H9 (cell line): ENCODE results near the gene BCAT1. TPM values are rescaled to one million over a fixed set of nuclear protein-coding genes. Genes with fewer than 3 reads are reported as not detected.

Experiments used
- DNase-seq: peaks from one replicate; pipeline ENCODE4 v3.0.0-alpha.2; 2017
- H2AFZ ChIP-seq: one replicate; pipeline ENCODE4 v1.6.1; 2013; ENCODE audit warnings: mild to moderate bottlenecking, low read length, control low read depth, moderate library complexity
- H2AK5ac ChIP-seq: 2 replicates; pipeline ENCODE4 v1.6.1; 2013; ENCODE audit warnings: low read length, control low read depth, mixed read lengths; ENCODE audit not compliant: insufficient read length
- H2BK120ac ChIP-seq: one replicate; pipeline ENCODE4 v1.6.1; 2013; ENCODE audit warnings: low read depth, mild to moderate bottlenecking, low read length, control low read depth, inconsistent platforms; ENCODE audit not compliant: poor library complexity, severe bottlenecking
- H2BK12ac ChIP-seq: 2 replicates; pipeline ENCODE4 v1.6.1; 2013; ENCODE audit warnings: low read length, control low read depth, mixed read lengths, low read depth; ENCODE audit not compliant: insufficient read length
- H2BK15ac ChIP-seq: 2 replicates; pipeline ENCODE4 v1.6.1; 2013; ENCODE audit warnings: low read depth, low read length, control low read depth
- H2BK20ac ChIP-seq: one replicate; pipeline ENCODE4 v1.6.1; 2013; ENCODE audit warnings: low read depth, mild to moderate bottlenecking, low read length, control low read depth, inconsistent platforms; ENCODE audit not compliant: poor library complexity, severe bottlenecking
- H2BK5ac ChIP-seq: 2 replicates; pipeline ENCODE4 v1.6.1; 2013; ENCODE audit warnings: low read length, control low read depth, mixed read lengths; ENCODE audit not compliant: insufficient read length
- H3K14ac ChIP-seq: 2 replicates; pipeline ENCODE4 v1.6.1; 2013; ENCODE audit warnings: low read length, control low read depth; ENCODE audit not compliant: insufficient read depth
- H3K18ac ChIP-seq: 2 replicates; pipeline ENCODE4 v1.6.1; 2013; ENCODE audit warnings: low read depth, mild to moderate bottlenecking, mixed read lengths, low read length, control low read depth; ENCODE audit not compliant: insufficient read length
- H3K23ac ChIP-seq: 2 replicates; pipeline ENCODE4 v1.6.1; 2013; ENCODE audit warnings: low read length, control low read depth, mixed read lengths, low read depth; ENCODE audit not compliant: insufficient read length
- H3K23me2 ChIP-seq: 2 replicates; pipeline ENCODE4 v1.6.1; 2013; ENCODE audit warnings: low read depth, mild to moderate bottlenecking, mixed read lengths, low read length, control low read depth; ENCODE audit not compliant: insufficient read length, poor library complexity, severe bottlenecking
- H3K27ac ChIP-seq: 2 replicates; pipeline ENCODE4 v1.5.1; 2013; ENCODE audit warnings: low read length, control low read depth, mixed read lengths, low read depth; ENCODE audit not compliant: insufficient read length
- H3K27me3 ChIP-seq: 2 replicates; pipeline ENCODE4 v1.6.1; 2013; ENCODE audit warnings: low read length, control low read depth, inconsistent platforms; ENCODE audit not compliant: insufficient read depth
- H3K4ac ChIP-seq: 2 replicates; pipeline ENCODE4 v1.6.1; 2013; ENCODE audit warnings: low read depth, mild to moderate bottlenecking, control low read depth, inconsistent platforms, low read length, moderate library complexity
- H3K4me1 ChIP-seq: 2 replicates; pipeline ENCODE4 v1.6.1; 2013; ENCODE audit warnings: low read length, control low read depth, inconsistent platforms; ENCODE audit not compliant: insufficient read depth
- H3K4me2 ChIP-seq: 2 replicates; pipeline ENCODE4 v1.6.1; 2013; ENCODE audit warnings: low read length, control low read depth, mixed read lengths; ENCODE audit not compliant: insufficient read length, insufficient read depth
- H3K56ac ChIP-seq: 2 replicates; pipeline ENCODE4 v1.6.1; 2013; ENCODE audit warnings: low read depth, mild to moderate bottlenecking, mixed read lengths, low read length, control low read depth; ENCODE audit not compliant: insufficient read length
- H3K79me1 ChIP-seq: 2 replicates; pipeline ENCODE4 v1.6.1; 2013; ENCODE audit warnings: low read depth, mild to moderate bottlenecking, moderate library complexity, low read length, control low read depth, inconsistent platforms; ENCODE audit not compliant: insufficient read depth, poor library complexity, severe bottlenecking
- H3K79me2 ChIP-seq: 2 replicates; pipeline ENCODE4 v1.6.1; 2013; ENCODE audit warnings: low read length, control low read depth, inconsistent platforms; ENCODE audit not compliant: insufficient read depth
- H3K9ac ChIP-seq: 2 replicates; pipeline ENCODE4 v1.6.1; 2013; ENCODE audit warnings: low read length, control low read depth, mixed read lengths; ENCODE audit not compliant: insufficient read length; ENCODE audit errors: extremely low read depth
- H3K9me3 ChIP-seq: one replicate; pipeline ENCODE4 v1.6.1; 2013; ENCODE audit warnings: low read depth, low read length, inconsistent platforms; ENCODE audit not compliant: control insufficient read depth
- H3T11ph ChIP-seq: one replicate; pipeline ENCODE4 v1.6.1; 2013; ENCODE audit warnings: mild to moderate bottlenecking, low read length, control low read depth, inconsistent platforms
- H4K20me1 ChIP-seq: one replicate; pipeline ENCODE4 v1.6.1; 2013; ENCODE audit not compliant: control insufficient read depth, insufficient read length, insufficient read depth
- H4K5ac ChIP-seq: 2 replicates; pipeline ENCODE4 v1.6.1; 2013; ENCODE audit warnings: low read depth, mild to moderate bottlenecking, mixed read lengths, low read length, control low read depth; ENCODE audit not compliant: insufficient read length
- H4K8ac ChIP-seq: replicated peaks from 2 replicates; pipeline ENCODE4 v1.6.1; 2013; ENCODE audit warnings: low read length, control low read depth, mixed read lengths, low read depth; ENCODE audit not compliant: insufficient read length
- H4K91ac ChIP-seq: 2 replicates; pipeline ENCODE4 v1.6.1; 2013; ENCODE audit warnings: low read depth, mild to moderate bottlenecking, moderate library complexity, mixed read lengths, low read length, control low read depth; ENCODE audit not compliant: insufficient read length
- H3K27ac Mint-ChIP-seq, 3 experiments: 2 replicates in 2 of 3; 3 replicates in 1 of 3; pipeline ENCODE4 v1.8.0; 2020 to 2021; ENCODE audit warnings: mixed read lengths in 3 of 3, mild to moderate bottlenecking in 1 of 3, moderate library complexity in 1 of 3
- H3K27me3 Mint-ChIP-seq: 2 replicates; pipeline ENCODE4 v1.8.0; 2021; ENCODE audit warnings: low read depth, mild to moderate bottlenecking, moderate library complexity, mixed read lengths
- H3K36me3 Mint-ChIP-seq, 3 experiments: 2 replicates in 2 of 3; 3 replicates in 1 of 3; pipeline ENCODE4 v1.8.0; 2020 to 2021; ENCODE audit warnings: low read depth in 3 of 3, mixed read lengths in 3 of 3; ENCODE audit not compliant: insufficient read depth in 1 of 3
- H3K4me1 Mint-ChIP-seq, 2 experiments: 2 replicates each; pipeline ENCODE4 v1.8.0; 2020; ENCODE audit warnings: mixed read lengths in 2 of 2
- H3K4me3 Mint-ChIP-seq, 2 experiments: 2 replicates in 1 of 2; 3 replicates in 1 of 2; pipeline ENCODE4 v1.8.0; 2020 to 2021; ENCODE audit warnings: mild to moderate bottlenecking in 2 of 2, mixed read lengths in 2 of 2, moderate library complexity in 1 of 2
- H3K9me3 Mint-ChIP-seq, 2 experiments: 2 replicates in 1 of 2; 3 replicates in 1 of 2; pipeline ENCODE4 v1.8.0; 2020; ENCODE audit warnings: mild to moderate bottlenecking in 2 of 2, mixed read lengths in 2 of 2, moderate library complexity in 1 of 2
- CTCF ChIP-seq: fragments of 200-600 bp; sonication (generic); conservative IDR thresholded peaks from 3 replicates; pipeline ENCODE4 v1.8.0; 2021; ENCODE audit warnings: antibody characterized with exemption, mild to moderate bottlenecking
- total RNA-seq: library from RNA; stranded (reverse); gene quantifications from 2 replicates; pipeline ENCODE4 v1.2.1, GENCODE V29; 2021

Gene BCAT1
- total RNA-seq, 1 experiment from 2014 or later, result 244 TPM

DNA sequence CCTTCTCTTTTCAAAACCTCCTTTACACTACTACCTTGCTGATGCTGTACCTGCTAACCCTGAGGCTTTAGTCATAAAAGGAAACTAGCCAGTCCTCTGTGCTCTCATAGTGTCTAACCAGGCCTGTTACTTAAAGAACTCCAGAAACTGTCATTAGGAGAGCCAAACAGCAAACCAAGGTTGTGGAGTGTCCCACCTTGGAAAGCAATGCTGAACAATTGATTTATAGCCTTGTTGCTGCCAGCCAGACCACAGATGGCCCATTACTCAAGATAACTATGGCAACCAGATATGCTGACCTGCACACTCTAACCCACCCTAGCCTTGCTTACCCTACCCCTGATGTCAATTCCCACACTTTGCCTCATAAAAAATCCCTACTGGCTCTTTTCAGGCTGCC lies 26.5 kb upstream of the BCAT1 start:
- H2BK15ac ChIP-seq, result no peak overlapping the region
- no peak overlapping the region for H3K4me2 ChIP-seq
- H3K9me3 ChIP-seq, result no peaks in the 10 kb centered on the region
- no peaks in the 10 kb centered on the region for H3K4me1 ChIP-seq
- no peak overlapping the region for H3K56ac ChIP-seq
- no peak overlapping the region for H3K4me3 Mint-ChIP-seq
- no peaks in the 10 kb centered on the region for H3K79me1 ChIP-seq
- no peak overlapping the region for H2AK5ac ChIP-seq
- H3K79me2 ChIP-seq, result no peaks in the 10 kb centered on the region
- no peaks in the 10 kb centered on the region for H3K27me3 ChIP-seq
- no peak overlapping the region for H4K91ac ChIP-seq
- H3K4me1 Mint-ChIP-seq, result peaks cover 0 to 6% of the 10 kb centered on the region in 2 experiments; a peak in 2 of 4 replicates
- peaks cover 0 to 4% of the 10 kb centered on the region in 2 experiments; a peak in 2 of 5 replicates for H3K9me3 Mint-ChIP-seq
- no peak overlapping the region for H2BK12ac ChIP-seq
- no peak overlapping the region for H3K27ac ChIP-seq
- DNase-seq, result no peak
- H3K4ac ChIP-seq, result no peak overlapping the region
- no peak for TF ChIP-seq CTCF
- no peak overlapping the region for H4K8ac ChIP-seq
- H3K23ac ChIP-seq, result no peak overlapping the region
- H3K14ac ChIP-seq, result no peak overlapping the region
- H3K27ac Mint-ChIP-seq, result no peak overlapping the region
- H2BK20ac ChIP-seq, result no peak overlapping the region
- H4K20me1 ChIP-seq, result no peaks in the 10 kb centered on the region
- H4K5ac ChIP-seq, result no peak overlapping the region
- H2BK120ac ChIP-seq, result no peak overlapping the region
- no peak overlapping the region for H2BK5ac ChIP-seq
- peaks cover 0 to under 1% (median 0%) of the 10 kb centered on the region in 3 experiments; a peak in 4 of 7 replicates for H3K36me3 Mint-ChIP-seq
- no peak overlapping the region for H3K9ac ChIP-seq
- no peak overlapping the region for H3K18ac ChIP-seq
- H3T11ph ChIP-seq, result no peak overlapping the region
- H2AFZ ChIP-seq, result no peak overlapping the region
- H3K23me2 ChIP-seq, result no peaks in the 10 kb centered on the region
- H3K27me3 Mint-ChIP-seq, result no peaks in the 10 kb centered on the region; the same call in 1 of the 2 replicates
